Activated naive CD8-positive, alpha-beta T cell treated with anti-CD3 and anti-CD28 coated beads for 36 hours (primary cell): Measurements from ENCODE around the gene BCOR. TPM values are rescaled to one million over a fixed set of nuclear protein-coding genes. Genes with fewer than 3 reads are reported as not detected.

ENCODE experiments used
- DNase-seq: peaks from one replicate; pipeline ENCODE4 v3.0.0; 2021
- H3K27ac Mint-ChIP-seq: one replicate; pipeline ENCODE4 v1.8.0; 2022; ENCODE audit warnings: mild to moderate bottlenecking, moderate library complexity, mixed read lengths
- H3K27me3 Mint-ChIP-seq: one replicate; pipeline ENCODE4 v1.8.0; 2022; ENCODE audit warnings: mild to moderate bottlenecking, mixed read lengths
- H3K36me3 Mint-ChIP-seq: one replicate; pipeline ENCODE4 v1.8.0; 2021; ENCODE audit warnings: mild to moderate bottlenecking, mixed read lengths
- H3K4me1 Mint-ChIP-seq: one replicate; pipeline ENCODE4 v1.8.0; 2021; ENCODE audit warnings: mixed read lengths
- H3K4me3 Mint-ChIP-seq: one replicate; pipeline ENCODE4 v1.8.0; 2022; ENCODE audit warnings: mild to moderate bottlenecking, moderate library complexity, mixed read lengths
- H3K9me3 Mint-ChIP-seq: one replicate; pipeline ENCODE4 v1.8.0; 2022; ENCODE audit warnings: mixed read lengths
- total RNA-seq, 2 experiments: library from RNA; stranded (reverse); gene quantifications; one replicate each; pipeline ENCODE4 v1.2.3, GENCODE V29; 2021

The BCOR gene
- total RNA-seq, 2 experiments from 2014 or later, result 32.3 to 36.0 TPM

DNA sequence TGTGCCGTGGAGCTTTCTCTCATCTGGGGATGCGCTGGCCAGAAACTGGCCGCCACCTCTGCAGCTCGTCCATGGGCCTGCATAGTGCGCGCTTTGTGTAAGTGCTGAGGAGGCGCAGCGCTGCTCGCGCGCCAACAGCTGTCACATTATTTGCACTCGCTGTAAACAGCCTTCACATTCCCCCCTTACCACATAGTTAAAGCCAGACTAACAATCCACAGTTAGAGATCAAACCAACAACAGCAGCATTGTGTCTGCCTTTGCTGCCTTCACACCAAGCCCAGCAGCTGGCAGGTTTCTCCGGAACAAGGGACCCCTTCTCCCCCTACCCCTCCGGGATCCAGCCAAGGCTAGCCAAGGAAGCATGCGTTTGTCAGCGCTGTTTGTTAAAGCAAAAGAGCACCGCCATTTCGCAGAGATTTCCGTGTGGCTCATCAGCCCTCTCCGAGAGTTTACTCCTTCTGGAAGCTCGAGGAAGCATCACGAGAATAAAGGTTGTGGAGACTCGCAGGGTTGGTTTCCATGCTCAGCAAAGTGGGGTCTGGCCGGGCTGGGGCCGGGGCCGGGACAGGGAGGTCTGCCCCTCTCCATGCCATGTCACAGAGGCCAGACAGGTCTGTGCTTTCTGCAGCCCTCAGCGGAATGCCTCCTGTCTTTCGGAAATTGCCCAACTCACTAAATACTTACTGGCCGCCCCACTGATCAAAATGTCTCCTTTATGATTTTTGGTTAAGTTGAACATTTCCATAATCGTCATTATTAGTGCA, 11.0 kb downstream of the BCOR start:
- H3K9me3 Mint-ChIP-seq, result no peaks in the 10 kb centered on the region
- H3K36me3 Mint-ChIP-seq, result peaks cover 7% of the 10 kb centered on the region
- H3K4me3 Mint-ChIP-seq, result no peak overlapping the region
- no peak overlapping the region for H3K27ac Mint-ChIP-seq
- DNase-seq, result no peak
- H3K27me3 Mint-ChIP-seq, result no peaks in the 10 kb centered on the region
- peaks cover 47% of the 10 kb centered on the region for H3K4me1 Mint-ChIP-seq

DNA sequence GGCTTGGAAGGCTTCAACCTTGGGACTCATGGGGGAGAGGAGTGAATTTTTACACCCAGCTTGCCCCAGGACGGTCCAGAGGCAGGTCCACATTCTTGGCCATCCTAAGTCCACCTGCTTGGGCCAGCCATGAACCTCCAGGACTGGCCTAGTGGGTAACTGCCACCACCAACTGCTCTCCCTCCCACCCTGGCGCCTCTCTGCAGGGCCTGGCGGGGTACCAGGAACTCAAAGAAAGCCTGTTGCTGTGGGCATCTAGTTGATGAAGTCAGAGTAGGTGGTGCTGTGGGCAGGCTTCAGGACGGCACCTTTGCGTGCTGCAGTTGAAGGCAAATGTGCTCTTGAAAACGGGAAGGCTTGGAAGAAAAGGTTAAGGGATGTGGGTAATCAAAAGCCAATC, 12.0 kb downstream of the BCOR start:
- H3K36me3 Mint-ChIP-seq, result peaks cover 7% of the 10 kb centered on the region
- no peak overlapping the region for H3K4me3 Mint-ChIP-seq
- no peaks in the 10 kb centered on the region for H3K27me3 Mint-ChIP-seq
- H3K4me1 Mint-ChIP-seq, result peaks cover 44% of the 10 kb centered on the region
- no peak for DNase-seq
- H3K9me3 Mint-ChIP-seq, result no peaks in the 10 kb centered on the region
- no peak overlapping the region for H3K27ac Mint-ChIP-seq

DNA sequence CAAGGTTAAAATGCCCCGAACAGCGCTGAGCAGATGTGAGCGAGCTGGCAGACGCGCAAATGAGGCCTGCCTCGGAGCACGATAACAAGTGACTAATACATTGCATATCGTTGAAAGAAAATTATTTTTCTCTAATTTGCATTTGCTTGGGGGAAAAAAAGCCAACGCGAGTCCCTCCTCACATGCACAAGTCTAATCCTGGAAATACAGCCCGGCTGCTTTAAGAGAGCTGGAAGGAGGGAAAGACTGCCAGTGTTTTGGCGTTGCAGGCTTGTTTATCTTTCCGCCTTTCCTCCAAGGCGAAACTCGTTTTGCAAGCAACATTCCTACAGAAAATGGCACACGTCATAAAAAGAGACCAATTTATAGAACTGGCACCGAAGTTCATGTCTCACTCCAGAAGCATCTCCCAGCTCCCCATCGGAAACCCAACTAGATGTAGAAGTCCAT, 12.6 kb downstream of the BCOR start:
- Mint-ChIP-seq H3K4me3 (no peak overlapping the region), H3K36me3 (peaks cover 7% of the 10 kb centered on the region), H3K27me3 (no peaks in the 10 kb centered on the region), H3K9me3 (no peaks in the 10 kb centered on the region), H3K27ac (no peak overlapping the region), H3K4me1 (peaks cover 44% of the 10 kb centered on the region)
- DNase-seq, result no peak

DNA sequence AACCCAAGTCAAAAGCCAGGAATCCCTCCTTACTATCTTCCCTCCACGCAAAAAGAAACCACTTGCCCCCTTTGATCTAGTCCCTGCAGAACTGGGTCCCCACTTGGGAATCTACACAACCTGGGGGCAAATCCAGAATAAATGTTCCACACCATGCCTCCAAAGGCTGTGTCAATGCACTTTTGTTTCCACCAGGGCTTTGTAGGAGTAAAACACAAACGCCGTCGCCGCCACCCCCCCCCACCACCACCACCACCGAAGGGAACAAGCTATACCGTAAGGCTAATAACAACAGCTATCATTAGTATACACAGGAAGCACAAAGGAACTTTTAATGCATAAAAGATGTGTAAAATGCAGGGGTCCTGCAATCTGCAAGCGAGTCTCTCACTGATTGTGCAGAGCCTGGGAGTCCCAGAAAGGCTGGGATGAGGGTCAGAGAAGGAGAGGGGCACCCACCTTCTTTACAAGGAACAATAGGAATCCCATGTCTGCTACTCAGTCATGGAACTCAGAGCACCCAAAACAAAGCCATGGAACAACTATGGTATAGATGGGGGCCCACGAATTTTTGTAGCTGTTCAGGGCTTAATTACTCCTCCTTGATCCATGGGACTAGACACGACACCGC, 13.2 kb downstream of the BCOR start:
- Mint-ChIP-seq H3K4me3 (peak overlapping the region; percentile 64), H3K36me3 (peaks cover 7% of the 10 kb centered on the region), H3K27me3 (no peaks in the 10 kb centered on the region), H3K27ac (peak overlapping the region; percentile 38), H3K9me3 (no peaks in the 10 kb centered on the region), H3K4me1 (peaks cover 42% of the 10 kb centered on the region)
- no peak for DNase-seq

DNA sequence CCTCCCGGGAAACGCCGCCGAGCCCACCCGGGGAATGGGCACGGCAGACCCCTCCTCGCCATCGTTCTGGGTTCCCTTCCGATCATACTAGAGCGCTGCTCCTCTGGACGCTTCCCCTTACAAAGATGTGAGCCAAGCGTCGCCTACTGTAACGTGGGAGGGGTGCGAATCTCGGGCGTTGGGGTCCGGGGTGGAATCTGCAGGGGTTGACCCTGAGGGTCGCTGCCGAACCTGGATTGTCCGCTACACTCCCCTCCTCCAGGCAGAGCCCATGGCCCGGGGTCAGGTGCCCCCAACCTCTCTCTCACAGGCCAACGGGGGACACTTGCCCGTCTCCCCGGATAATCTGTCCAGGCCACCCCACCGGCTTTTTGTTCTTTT, 13.8 kb downstream of the BCOR start:
- no peaks in the 10 kb centered on the region for H3K9me3 Mint-ChIP-seq
- H3K36me3 Mint-ChIP-seq, result peaks cover 7% of the 10 kb centered on the region
- peak overlapping the region; percentile 38 for H3K27ac Mint-ChIP-seq
- H3K4me3 Mint-ChIP-seq, result peak overlapping the region; percentile 64
- H3K4me1 Mint-ChIP-seq, result peaks cover 41% of the 10 kb centered on the region
- DNase-seq, result no peak
- H3K27me3 Mint-ChIP-seq, result no peaks in the 10 kb centered on the region

DNA sequence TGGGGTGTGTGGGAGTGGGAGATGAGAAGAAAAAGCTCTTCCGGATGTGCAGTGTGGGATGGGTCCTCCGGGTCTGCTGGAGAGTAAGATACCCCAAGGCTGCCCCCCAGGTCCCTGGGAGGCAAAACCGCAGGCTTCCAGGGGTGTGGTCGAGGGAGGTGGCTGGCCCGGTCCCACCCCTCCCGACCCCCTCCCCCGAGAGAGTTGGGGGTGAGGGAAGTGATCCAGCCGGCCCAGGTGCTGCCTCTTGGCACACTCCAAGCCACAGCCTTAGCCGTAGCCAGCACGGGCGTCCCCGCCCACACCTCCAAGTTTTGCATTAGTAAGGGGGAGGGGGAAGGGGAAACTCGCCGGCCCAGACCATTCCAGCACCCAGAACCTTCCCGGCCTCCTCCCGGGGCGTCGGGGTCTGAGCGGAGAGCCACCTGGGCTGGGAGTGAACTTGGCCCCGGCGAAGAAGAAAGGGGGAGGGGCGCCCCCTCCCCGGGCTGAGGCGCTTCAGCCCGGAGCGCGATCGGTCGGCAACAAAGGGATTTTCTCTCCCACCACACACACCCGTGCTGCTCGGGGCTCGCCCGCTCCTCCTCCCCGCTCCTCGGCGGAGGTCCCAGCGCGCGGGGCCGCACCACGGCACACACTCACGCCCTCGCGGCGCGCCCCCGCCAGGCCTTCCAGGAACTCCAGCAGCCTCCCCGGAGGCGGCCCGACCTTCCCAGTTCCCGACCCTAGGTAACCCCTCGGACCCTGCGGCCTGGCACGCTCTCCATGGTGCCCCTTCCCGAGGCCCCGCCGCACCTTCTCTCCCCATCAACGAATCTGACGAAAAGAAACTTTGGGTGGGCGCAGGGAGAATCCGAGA, 14.4 kb downstream of the BCOR start:
- Mint-ChIP-seq H3K27ac (no peak overlapping the region), H3K4me3 (peak overlapping the region; percentile 64), H3K9me3 (no peaks in the 10 kb centered on the region), H3K27me3 (no peaks in the 10 kb centered on the region), H3K4me1 (peaks cover 40% of the 10 kb centered on the region), H3K36me3 (peaks cover 7% of the 10 kb centered on the region)
- no peak for DNase-seq

DNA sequence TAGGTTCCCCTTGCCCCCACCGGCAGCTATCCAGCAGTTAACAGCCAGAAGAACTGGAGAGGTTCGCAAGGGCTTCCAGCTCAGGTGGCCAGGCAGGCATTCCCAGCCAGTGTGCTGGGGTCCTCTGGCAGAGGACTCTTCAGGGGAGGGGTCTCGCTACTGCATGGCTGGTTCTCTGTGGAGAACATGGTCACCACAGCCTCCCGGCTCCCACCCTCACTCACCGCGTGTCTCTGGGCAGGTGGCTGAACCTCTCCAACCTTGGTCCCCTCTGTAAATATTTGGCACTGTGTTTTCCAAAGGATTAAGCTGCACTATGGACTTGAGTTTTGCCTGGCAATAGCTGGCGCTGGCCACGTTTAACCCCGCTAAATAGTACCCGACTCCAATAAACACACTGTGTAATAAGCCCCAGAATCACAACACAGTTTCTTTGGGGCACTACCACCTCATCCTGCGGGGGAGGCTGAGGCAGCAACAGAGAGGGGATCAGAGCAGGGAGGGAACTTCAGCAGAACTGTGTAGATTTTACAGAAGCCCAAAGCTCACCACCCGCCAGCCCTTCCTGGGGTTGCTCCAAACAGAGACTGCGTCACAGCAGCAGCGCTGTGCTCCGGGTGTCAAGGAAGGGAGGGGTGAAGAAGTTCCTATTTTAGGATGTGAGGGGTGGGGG, 15.2 kb downstream of the BCOR start:
- H3K36me3 Mint-ChIP-seq, result peaks cover 7% of the 10 kb centered on the region
- peak overlapping the region; percentile 29 for H3K4me3 Mint-ChIP-seq
- no peaks in the 10 kb centered on the region for H3K9me3 Mint-ChIP-seq
- peak overlapping the region; percentile 23 for H3K27ac Mint-ChIP-seq
- H3K4me1 Mint-ChIP-seq, result peaks cover 44% of the 10 kb centered on the region
- H3K27me3 Mint-ChIP-seq, result no peaks in the 10 kb centered on the region
- DNase-seq, result no peak

DNA sequence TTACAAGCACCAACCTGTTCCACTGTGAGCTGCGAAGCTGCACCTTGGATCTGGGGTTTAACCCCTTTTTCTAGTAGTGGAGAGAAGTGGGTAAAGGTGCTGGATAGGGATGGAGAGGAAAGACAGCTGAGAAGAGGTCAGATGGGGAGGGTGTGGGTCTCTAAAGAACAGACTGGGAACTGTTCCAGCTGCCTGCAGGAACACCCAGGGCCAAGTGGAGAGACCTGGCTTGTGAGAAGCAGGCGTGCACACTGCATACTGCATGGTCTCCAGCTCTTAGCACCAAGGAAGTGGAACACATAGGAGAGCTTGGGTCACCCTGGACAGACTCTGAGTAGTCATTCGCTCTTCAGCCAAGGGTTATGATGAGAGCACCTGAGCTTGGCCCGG, 16.1 kb downstream of the BCOR start:
- Mint-ChIP-seq H3K27ac (no peak overlapping the region), H3K9me3 (no peaks in the 10 kb centered on the region), H3K4me1 (peaks cover 42% of the 10 kb centered on the region), H3K27me3 (no peaks in the 10 kb centered on the region), H3K4me3 (no peak overlapping the region), H3K36me3 (peaks cover 8% of the 10 kb centered on the region)
- no peak for DNase-seq

DNA sequence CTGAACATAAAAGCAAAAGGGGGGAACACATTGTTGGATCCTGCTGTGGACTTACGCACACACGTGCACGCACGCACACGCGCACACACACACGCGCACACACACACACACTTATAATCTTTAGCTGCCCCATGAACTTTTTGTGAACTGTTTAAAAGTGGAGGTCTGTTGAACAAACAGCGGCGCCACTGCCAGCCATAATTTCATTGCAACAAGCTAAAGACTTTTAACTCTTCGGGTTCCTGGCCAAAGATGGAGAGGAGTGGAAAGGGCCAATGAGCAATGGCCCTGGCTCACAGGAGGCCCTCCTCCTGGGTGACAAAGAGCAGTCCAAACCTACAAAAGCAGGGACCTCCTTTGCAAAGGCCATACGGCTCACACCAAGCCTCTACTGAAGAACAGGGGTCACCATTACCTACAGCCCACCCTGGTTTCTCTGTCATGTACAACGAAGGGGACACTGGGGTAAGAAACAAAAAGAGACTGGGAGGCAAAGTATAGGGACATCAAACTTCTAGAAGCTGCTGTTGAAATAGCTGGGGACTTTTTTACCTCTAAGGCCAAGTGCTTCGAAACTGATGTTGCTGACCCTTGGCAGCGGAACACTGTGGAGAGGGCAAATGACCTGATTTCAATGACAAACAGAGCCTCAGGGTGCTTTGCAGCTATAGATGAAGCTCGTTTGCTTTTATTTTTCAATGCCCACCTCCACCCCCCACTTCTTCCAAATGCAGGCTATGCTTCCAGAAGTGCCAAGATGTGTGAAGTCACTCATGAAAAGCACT, 16.7 kb downstream of the BCOR start:
- Mint-ChIP-seq H3K27me3 (no peaks in the 10 kb centered on the region), H3K9me3 (no peaks in the 10 kb centered on the region), H3K36me3 (peaks cover 7% of the 10 kb centered on the region), H3K4me3 (no peak overlapping the region), H3K27ac (no peak overlapping the region), H3K4me1 (peaks cover 40% of the 10 kb centered on the region)
- no peak for DNase-seq

DNA sequence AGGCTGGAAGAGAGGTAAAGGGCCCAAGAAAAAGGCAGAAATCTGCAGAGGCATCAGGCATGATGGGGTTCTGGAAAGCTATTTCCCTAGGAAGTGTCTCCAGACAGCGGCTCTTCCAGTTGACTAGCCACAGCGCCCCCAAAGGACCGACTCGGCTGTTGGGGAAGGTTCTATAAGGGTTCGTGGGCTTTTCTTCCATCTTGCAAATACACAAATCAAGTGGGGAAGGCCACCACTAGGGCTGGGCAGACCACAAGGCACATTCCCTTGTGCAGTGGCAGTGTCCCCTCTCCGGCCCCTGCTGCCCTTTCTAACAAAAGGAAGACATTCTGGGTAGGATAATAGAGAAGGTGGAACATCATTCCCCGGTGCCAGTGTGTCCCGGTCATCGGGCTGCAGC, 18.2 kb downstream of the BCOR start:
- peaks cover 32% of the 10 kb centered on the region for H3K4me1 Mint-ChIP-seq
- H3K36me3 Mint-ChIP-seq, result peaks cover 7% of the 10 kb centered on the region
- H3K27ac Mint-ChIP-seq, result no peak overlapping the region
- DNase-seq, result no peak
- no peaks in the 10 kb centered on the region for H3K27me3 Mint-ChIP-seq
- H3K4me3 Mint-ChIP-seq, result no peak overlapping the region
- no peaks in the 10 kb centered on the region for H3K9me3 Mint-ChIP-seq

DNA sequence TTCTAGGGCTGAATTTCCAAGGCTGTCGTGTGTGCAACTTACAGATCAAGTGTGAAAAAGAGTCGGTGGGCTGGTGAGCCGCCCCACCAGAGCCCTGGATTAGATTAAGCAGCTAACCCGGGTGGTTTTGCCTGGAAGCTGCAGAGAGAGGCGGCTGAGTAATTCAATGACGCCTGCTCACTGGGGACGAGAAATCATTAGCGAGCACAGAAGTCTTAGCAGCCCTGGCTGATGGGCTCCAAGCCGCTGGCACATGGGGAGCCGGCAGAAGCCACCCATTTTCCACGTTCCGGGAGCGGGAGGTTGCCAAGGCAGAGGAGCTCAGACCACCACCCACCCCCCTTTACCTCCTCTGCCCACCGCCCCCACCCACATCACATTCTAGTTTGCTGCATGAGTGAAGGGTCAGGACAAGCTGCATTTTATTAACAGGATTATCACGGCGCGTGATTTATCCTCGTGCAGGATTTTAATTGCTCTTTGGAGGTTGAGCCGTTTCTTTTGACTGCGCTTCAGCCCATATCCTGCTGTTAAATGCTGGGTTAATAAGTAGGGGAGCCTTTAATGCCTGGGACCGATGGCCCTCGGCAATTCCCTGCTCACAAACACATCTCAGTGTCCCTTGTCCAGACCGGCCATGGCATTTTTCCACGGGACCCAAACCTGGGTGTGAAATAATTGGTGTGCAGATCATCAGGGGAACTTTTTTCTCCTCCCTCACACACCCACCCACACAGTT, 19.1 kb downstream of the BCOR start:
- no peaks in the 10 kb centered on the region for H3K27me3 Mint-ChIP-seq
- no peak for DNase-seq
- no peaks in the 10 kb centered on the region for H3K9me3 Mint-ChIP-seq
- H3K4me1 Mint-ChIP-seq, result peaks cover 27% of the 10 kb centered on the region
- H3K4me3 Mint-ChIP-seq, result no peak overlapping the region
- H3K36me3 Mint-ChIP-seq, result peaks cover 11% of the 10 kb centered on the region
- H3K27ac Mint-ChIP-seq, result no peak overlapping the region

DNA sequence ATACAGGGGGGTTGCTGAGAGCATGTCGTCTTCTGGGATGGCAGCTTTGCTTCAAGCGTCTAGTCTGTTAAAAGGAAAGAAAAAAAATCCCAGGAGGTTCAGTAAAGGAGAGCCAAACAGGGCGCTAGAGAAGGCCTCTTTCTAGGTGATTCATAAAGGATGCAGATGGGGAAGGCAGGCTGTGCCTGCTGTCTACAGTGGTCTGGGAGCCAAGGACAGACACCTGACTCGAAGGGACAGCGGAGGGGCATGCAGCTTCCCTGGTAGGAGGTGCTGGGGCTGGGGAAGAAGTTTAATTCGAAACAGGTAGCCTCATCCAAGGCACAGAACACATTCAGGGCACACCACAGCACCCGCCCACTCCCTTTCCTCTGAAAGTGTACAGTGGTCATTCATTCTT, 19.9 kb downstream of the BCOR start:
- H3K4me3 Mint-ChIP-seq, result no peak overlapping the region
- H3K9me3 Mint-ChIP-seq, result no peaks in the 10 kb centered on the region
- peaks cover 27% of the 10 kb centered on the region for H3K4me1 Mint-ChIP-seq
- no peak overlapping the region for H3K27ac Mint-ChIP-seq
- H3K27me3 Mint-ChIP-seq, result no peaks in the 10 kb centered on the region
- no peak for DNase-seq
- peaks cover 14% of the 10 kb centered on the region for H3K36me3 Mint-ChIP-seq

DNA sequence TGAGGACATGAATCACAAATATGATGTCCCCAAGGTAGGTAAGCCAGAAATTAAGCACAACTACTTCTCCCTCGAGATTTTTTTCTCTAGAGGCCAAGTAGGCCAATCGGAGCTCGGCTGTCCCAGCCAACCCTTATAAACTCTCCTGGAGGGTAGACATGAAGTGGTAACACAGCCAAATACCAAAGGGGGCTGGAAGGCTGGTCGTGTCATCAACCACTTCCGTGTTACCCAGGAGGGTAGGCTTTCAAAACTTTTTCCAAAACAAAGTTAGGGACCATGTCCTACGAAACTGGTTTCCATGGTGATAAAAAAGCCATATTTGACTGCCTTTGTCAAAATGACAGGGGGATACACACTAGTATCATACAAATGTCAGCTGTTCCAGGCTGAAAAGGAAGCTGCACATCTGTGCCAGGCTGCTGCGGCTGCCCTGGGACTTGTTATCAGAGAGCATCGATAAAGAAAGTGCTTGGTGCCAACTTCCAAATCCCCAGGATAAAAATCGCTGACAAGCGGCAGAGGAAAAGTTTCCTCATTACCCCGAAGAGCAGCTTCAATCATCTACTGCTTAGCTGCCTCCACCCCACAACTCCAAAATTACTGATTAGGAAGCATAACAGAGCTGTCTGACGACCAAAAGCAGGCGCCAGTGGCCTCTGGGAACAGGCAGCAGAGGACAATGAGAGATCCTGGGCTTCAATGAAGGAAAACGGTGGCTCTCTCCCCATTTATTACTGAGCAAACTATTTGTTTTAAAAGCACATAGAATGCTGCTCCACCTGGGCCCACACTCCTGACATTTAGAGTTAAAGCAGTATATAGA, 20.8 kb downstream of the BCOR start:
- DNase-seq, result no peak
- H3K36me3 Mint-ChIP-seq, result peaks cover 15% of the 10 kb centered on the region
- no peaks in the 10 kb centered on the region for H3K9me3 Mint-ChIP-seq
- peaks cover 22% of the 10 kb centered on the region for H3K4me1 Mint-ChIP-seq
- H3K27me3 Mint-ChIP-seq, result no peaks in the 10 kb centered on the region
- H3K4me3 Mint-ChIP-seq, result no peak overlapping the region
- H3K27ac Mint-ChIP-seq, result peak overlapping the region; percentile 25
